OCI-LY1 (cell line): ENCODE data around the gene SYCP1.

Experiments
- H2AFZ ChIP-seq: fragments of 200-600 bp; sonication (generic), shearing (Covaris generic); 2 replicates; pipeline ENCODE4 v1.6.0; 2014; ENCODE audit warnings: antibody characterized with exemption, mild to moderate bottlenecking, low read length
- H3F3A ChIP-seq: fragments of 200-600 bp; sonication (generic), shearing (Covaris generic); 2 replicates; pipeline ENCODE4 v1.6.0; 2014; ENCODE audit warnings: mild to moderate bottlenecking, antibody characterized with exemption, low read length, moderate library complexity; ENCODE audit not compliant: insufficient read depth
- H3K27ac ChIP-seq: fragments of 200-600 bp; sonication (generic); 2 replicates; pipeline ENCODE4 v1.5.1; 2014; ENCODE audit warnings: low read length, mixed run types, mild to moderate bottlenecking, low read depth; ENCODE audit not compliant: poor library complexity, severe bottlenecking
- H3K27me3 ChIP-seq: fragments of 200-600 bp; sonication (generic); 2 replicates; pipeline ENCODE4 v1.6.0; 2014; ENCODE audit warnings: antibody characterized with exemption, mild to moderate bottlenecking, low read length, moderate library complexity; ENCODE audit not compliant: insufficient read depth
- H3K36me3 ChIP-seq: fragments of 200-600 bp; sonication (generic); 2 replicates; pipeline ENCODE4 v1.6.1; 2014; ENCODE audit warnings: mild to moderate bottlenecking, antibody characterized with exemption, low read length, moderate library complexity, mixed read lengths; ENCODE audit not compliant: insufficient read depth
- H3K4me1 ChIP-seq: fragments of 200-600 bp; sonication (generic); 2 replicates; pipeline ENCODE4 v1.5.1; 2014; ENCODE audit warnings: mild to moderate bottlenecking, low read length, moderate library complexity; ENCODE audit not compliant: insufficient read depth, severe bottlenecking
- H3K4me2 ChIP-seq: fragments of 200-600 bp; sonication (generic), shearing (Covaris generic); 2 replicates; pipeline ENCODE4 v1.6.1; 2014; ENCODE audit warnings: low read length
- H3K4me3 ChIP-seq: fragments of 200-600 bp; sonication (generic); 2 replicates; pipeline ENCODE4 v1.5.1; 2014; ENCODE audit warnings: low read length, low read depth, mild to moderate bottlenecking, mixed read lengths; ENCODE audit not compliant: poor library complexity, severe bottlenecking
- H3K79me2 ChIP-seq: fragments of 200-600 bp; shearing (Covaris generic); 2 replicates; pipeline ENCODE4 v1.6.1; 2016; ENCODE audit warnings: mixed run types, low read length, mixed read lengths; ENCODE audit not compliant: insufficient read depth
- H3K9ac ChIP-seq: fragments of 200-600 bp; sonication (generic), shearing (Covaris generic); 2 replicates; pipeline ENCODE4 v1.6.1; 2014; ENCODE audit warnings: mild to moderate bottlenecking, low read length, mixed read lengths
- H3K9me2 ChIP-seq: fragments of 200-600 bp; sonication (generic), shearing (Covaris generic); 2 replicates; pipeline ENCODE4 v1.6.1; 2014; ENCODE audit warnings: low read depth, mild to moderate bottlenecking, low read length, mixed read lengths
- H3K9me3 ChIP-seq: fragments of 200-600 bp; shearing (Covaris generic); 2 replicates; pipeline ENCODE4 v1.6.1; 2014; ENCODE audit warnings: low read length, mixed read lengths
- H4K20me1 ChIP-seq: fragments of 200-600 bp; sonication (generic), shearing (Covaris generic); 2 replicates; pipeline ENCODE4 v1.6.0; 2016; ENCODE audit warnings: mild to moderate bottlenecking, low read length; ENCODE audit not compliant: insufficient read depth
- CTCF ChIP-seq: fragments of 200-600 bp; sonication (generic), shearing (Covaris generic); IDR thresholded peaks from 2 replicates; pipeline ENCODE4 v1.5.1; 2017; ENCODE audit warnings: mild to moderate bottlenecking, antibody characterized with exemption, low read length, moderate library complexity, mixed read lengths
- EZH2 ChIP-seq: fragments of 200-600 bp; sonication (generic), shearing (Covaris generic); IDR thresholded peaks from 2 replicates; pipeline ENCODE4 v1.8.0; 2017; ENCODE audit warnings: borderline replicate concordance, mixed run types, mild to moderate bottlenecking, antibody characterized with exemption, low read length, moderate library complexity, mixed read lengths

The SYCP1 gene

GRCh38 chr1:114833421-114833820 lies 21.2 kb upstream of the SYCP1 start:
- Histone ChIP-seq H3K27ac (no peak overlapping the region), H3F3A (no peaks in the 10 kb centered on the region), H2AFZ (no peak overlapping the region), H3K9me3 (no peaks in the 10 kb centered on the region), H3K4me2 (no peak overlapping the region), H4K20me1 (no peaks in the 10 kb centered on the region), H3K79me2 (no peaks in the 10 kb centered on the region), H3K27me3 (no peaks in the 10 kb centered on the region), H3K9ac (no peak overlapping the region), H3K36me3 (no peaks in the 10 kb centered on the region), H3K4me1 (no peaks in the 10 kb centered on the region), H3K4me3 (no peak overlapping the region), H3K9me2 (no peaks in the 10 kb centered on the region)
- TF ChIP-seq CTCF (no peak), EZH2 (no peak)

- H3K27me3 ChIP-seq, result no peaks in the 10 kb centered on the region
These were observed 10.4 kb upstream of the SYCP1 start for GRCh38 chr1:114844270-114844669.

GRCh38 chr1:114853584-114853983 lies 1.1 kb upstream of the SYCP1 start:
- H3F3A ChIP-seq, result no peaks in the 10 kb centered on the region
- H3K9ac ChIP-seq, result no peak overlapping the region
- H3K79me2 ChIP-seq, result no peaks in the 10 kb centered on the region
- H4K20me1 ChIP-seq, result no peaks in the 10 kb centered on the region
- no peak for TF ChIP-seq CTCF
- TF ChIP-seq EZH2, result no peak
- H3K9me2 ChIP-seq, result no peaks in the 10 kb centered on the region
- no peak overlapping the region for H3K27ac ChIP-seq
- no peak overlapping the region for H3K4me2 ChIP-seq
- H2AFZ ChIP-seq, result no peak overlapping the region
- H3K36me3 ChIP-seq, result no peaks in the 10 kb centered on the region
- no peak overlapping the region for H3K4me3 ChIP-seq
- no peaks in the 10 kb centered on the region for H3K27me3 ChIP-seq
- H3K4me1 ChIP-seq, result no peaks in the 10 kb centered on the region
- H3K9me3 ChIP-seq, result no peaks in the 10 kb centered on the region

More at GRCh38 chr1:114844270-114844669, 10.4 kb upstream of the SYCP1 start:
- H3K27ac ChIP-seq, result no peak overlapping the region
- H3K36me3 ChIP-seq, result no peaks in the 10 kb centered on the region
- TF ChIP-seq EZH2, result no peak
- TF ChIP-seq CTCF, result no peak
- no peak overlapping the region for H3K4me2 ChIP-seq
- no peaks in the 10 kb centered on the region for H3K79me2 ChIP-seq
- H3K4me1 ChIP-seq, result no peaks in the 10 kb centered on the region
- no peak overlapping the region for H2AFZ ChIP-seq
- no peaks in the 10 kb centered on the region for H3K9me3 ChIP-seq
- H4K20me1 ChIP-seq, result no peaks in the 10 kb centered on the region
- H3F3A ChIP-seq, result no peaks in the 10 kb centered on the region
- no peak overlapping the region for H3K4me3 ChIP-seq
- H3K9me2 ChIP-seq, result no peaks in the 10 kb centered on the region
- no peak overlapping the region for H3K9ac ChIP-seq
